Putamen (tissue), 1 donor: ENCODE measurements around the gene XRCC1.
"Not testable (repeated sequence)": the region's sequence is repeated elsewhere in the genome, so short reads cannot be mapped to it uniquely, and the experiment has no call there.

Experiments
- DNase-seq: peaks from one replicate; pipeline ENCODE4 v3.0.0-alpha.2; 2016; ENCODE audit warnings: low spot score

XRCC1 gene

GRCh38 chr19:43575156-43575950 lies at the start of gene XRCC1, which contains the start of gene PINLYP:
XRCC1 (minus strand) TSS chr19:43575527; CDS start chr19:43575458, 69 bp downstream.
PINLYP (plus strand) TSS chr19:43575801; CDS start chr19:43577192, 1,391 bp downstream.
- DNase-seq, result peak; percentile 99

- DNase-seq, result no peak
These were observed 49.6 kb upstream of the XRCC1 start for GRCh38 chr19:43624933-43625332.

GRCh38 chr19:43623889-43624670 lies 48.8 kb upstream of the XRCC1 start:
- no peak for DNase-seq

- DNase-seq, result no peak
These were observed 47.6 kb upstream of the XRCC1 start for GRCh38 chr19:43622956-43623355.

GRCh38 chr19:43622070-43622469 lies 46.7 kb upstream of the XRCC1 start:
- DNase-seq, result no peak

DNA sequence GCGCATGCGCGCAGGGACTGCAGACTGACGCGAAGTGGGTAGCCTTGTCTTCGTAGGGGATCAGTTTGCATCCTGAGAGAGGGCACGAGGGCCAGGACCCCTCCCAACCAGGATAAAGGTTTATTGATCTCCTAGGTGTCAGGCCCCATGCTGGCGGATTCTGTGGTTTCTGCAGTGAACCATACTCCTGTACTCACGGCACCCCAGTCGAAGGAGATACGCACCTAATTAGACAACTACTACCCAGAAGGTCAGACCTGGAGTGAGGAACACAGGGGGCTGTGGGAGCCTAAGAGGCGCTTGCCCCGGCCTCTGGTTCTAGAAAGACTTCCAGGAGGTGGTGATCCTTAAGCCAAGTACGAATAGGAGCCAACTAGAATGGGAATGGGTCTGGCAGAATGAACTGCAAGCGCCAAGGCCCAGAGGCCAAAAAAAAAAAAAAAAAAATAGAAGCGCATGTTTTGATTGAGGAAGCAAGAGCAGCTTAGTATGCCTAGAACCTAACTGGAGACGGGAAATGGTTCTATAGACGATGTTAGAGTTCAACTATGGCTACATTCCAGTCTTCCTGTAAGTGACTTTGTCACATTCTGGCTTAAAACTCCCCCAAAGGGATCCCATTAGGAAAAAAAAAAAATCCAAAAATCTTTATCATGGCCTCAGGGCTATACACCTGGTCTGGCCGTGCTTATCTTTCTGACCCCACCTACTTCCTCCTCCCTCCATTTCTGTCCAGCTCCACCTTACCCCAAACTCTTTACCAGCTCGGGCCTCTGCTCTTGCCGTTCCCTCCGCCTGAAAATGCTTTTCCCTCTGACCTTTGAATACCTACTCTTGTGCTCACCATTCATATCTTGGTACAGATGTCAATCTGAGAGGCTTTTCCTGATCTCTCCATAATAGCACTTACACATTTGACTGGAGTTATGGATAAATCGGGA lies 45.0 kb upstream of the XRCC1 start:
- no peak for DNase-seq

DNA sequence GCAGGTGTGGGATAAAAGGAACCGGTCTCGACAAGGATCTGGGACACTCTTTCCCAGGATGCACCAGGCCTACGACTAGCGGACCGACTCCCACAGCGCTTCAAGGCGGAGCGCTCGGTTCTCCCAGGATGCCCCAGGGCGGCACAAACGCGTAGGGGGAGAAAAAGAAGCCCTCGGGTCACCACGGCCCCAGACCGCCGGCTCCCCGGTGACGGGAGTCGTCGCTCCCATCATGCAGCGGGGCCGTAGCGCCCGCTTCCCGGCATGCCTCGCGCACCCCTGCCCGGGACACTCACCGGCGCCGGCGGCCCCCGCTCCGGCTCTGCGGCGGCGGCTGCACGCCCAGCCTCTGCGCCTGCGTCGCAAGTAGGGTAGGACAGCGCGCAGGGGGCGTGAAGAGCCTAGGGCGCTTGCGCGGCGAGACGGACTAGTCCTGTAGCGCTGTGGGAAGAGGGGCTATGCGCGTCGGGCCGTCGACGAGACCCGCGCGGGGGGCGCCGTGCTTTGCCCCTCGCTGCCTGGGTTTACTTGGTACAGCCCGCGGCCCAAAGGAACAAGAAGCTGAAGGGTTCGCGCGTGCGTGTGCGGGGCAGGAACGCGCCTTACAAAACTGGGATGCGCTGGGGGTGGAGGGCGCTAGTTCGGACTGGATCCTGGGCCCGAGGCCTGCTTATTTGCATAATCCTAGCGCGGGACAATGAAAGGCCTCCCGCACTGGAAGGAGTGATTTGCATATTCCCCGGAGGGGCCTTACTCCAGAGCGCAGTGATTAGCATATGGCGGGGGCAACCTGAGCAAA lies 44.1 kb upstream of the XRCC1 start, which contains the start of gene ZNF428:
ZNF428 (minus strand) TSS at position 368 of the 799 bp plus-strand sequence. CDS start 5,325 bp downstream, outside the sequence.
- DNase-seq, result peak; percentile 94

- DNase-seq, result no peak
These were observed 43.6 kb upstream of the XRCC1 start for GRCh38 chr19:43618921-43619261.

- no peak for DNase-seq
These were observed 41.6 kb upstream of the XRCC1 start for GRCh38 chr19:43616954-43617353.

DNA sequence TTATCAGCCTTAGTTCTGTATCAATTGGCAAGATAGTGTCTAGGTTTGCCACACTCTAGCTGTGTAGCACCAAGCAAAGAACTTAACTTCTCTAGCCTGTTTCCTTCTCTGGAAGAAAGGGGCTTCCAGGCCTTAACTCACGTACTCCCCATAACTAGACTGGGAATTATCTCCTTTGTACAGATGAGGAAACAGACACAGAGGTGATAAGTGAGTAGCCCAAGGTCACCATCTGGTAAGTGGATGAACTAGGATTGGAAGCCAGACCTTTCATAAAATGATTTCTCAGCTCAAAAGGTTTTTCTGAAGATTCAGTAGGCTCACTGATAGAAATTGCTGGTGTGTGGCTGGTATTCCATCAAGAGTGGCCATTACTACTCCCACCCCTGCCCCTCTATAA lies 41.0 kb upstream of the XRCC1 start:
- DNase-seq, result no peak

- DNase-seq, result no peak
These were observed 37.0 kb upstream of the XRCC1 start for GRCh38 chr19:43612374-43612773.

DNA sequence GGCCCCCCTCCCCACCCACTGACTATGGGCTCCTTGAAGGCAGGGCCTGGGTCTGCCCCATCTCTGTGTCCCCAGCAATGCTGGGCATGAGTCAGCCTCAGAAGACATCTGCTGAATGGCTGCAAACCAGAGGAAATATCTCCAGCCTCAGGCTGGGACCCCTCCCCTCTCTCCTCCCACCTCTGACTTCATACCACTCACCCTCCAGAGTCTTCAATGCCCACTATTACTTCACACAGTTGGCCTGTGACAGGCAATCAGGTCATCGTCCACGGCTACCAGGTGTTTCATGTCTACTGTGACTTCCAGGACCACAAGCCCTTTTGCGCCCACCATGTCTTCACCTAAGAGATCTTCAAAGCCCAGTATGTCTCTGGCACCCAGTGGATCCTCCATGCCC lies 36.5 kb upstream of the XRCC1 start, which contains the start of gene SRRM5:
SRRM5 (plus strand) TSS at position 301 of the 400 bp plus-strand sequence; CDS start at position 335, 34 bp downstream.
- DNase-seq, result no peak

DNA sequence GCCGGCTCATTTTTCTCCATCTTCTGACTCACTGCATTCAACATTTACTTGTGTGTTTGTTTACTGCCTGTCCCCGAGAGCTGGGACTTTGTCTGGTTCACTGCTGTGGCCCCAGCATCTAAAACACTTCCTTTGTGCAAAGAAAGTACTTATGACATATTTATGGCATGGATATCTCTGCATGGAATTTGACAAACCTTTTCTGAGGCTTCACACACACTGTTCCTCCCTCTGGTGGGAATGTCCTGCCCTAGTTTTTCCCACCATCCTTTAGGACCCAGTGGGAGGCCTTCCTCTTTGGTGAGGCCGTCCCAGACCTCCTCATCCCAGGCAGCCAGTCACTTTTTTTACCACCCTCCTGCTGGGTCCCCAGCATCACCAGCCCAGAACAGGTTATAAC lies 35.2 kb upstream of the XRCC1 start:
- no peak for DNase-seq

DNA sequence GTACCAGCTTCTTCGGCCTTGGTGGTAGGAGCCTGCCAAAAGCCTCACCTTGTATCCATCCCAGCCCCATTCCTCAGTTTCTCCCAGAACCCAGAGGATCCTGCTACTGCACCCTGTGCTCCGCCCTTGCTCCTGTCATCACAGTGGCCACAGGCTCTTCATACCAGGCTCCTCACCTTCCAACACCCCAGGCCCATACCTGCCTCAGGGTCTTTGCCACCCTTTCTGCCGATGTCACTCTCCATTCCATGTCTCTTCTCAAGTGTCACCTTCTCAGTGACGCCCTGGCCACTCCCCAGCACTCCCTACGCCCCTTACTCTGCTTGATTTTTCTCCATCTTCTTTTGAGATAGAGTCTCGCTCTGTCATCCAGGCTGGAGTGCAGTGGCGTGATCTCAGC lies 34.5 kb upstream of the XRCC1 start:
- DNase-seq, result no peak

DNA sequence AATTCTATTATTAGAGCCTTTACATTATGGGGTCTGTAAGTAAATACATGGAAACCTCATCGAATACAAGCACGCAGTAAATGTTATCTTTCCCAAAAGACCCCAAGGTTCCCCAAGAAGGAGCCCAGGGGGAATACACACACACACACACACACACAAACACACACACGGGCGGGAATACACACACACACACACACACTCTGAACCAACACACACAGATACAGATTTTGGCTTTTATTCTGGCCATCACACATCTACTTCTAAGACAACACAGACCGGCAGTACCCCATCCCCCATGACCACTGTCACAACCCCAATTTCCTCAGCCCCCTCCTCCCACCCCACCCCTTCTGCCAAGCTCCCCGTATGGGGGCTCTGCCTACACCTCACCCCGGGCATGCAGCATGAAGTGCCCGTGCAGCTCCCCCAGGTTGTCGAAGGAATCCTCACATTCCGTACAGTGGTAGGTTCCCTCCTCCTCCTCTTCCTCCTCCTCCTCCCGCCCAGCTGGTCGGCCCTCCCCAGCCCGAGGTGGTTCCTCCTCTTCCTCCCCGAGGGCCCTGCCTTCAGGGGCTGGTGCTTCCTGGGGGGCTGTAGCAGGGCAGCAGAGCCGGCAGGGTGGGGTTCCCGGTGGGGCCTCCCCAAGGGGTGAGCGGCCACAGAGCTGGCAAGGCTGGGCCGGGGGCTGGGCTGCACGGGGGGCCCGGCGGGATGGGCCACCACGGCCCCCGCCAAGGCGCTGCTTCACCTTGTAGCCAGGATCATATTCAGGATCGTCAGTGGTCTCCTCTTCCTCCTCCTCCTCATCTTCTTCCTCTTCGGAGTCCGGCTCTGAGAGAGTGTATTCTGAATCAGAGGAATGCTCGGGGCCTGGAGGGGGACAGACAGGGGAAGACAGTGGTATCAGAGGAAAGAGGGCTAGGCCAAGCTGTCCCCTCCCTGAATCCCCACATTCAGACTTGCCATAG lies 32.2 kb upstream of the XRCC1 start:
- no peak for DNase-seq

DNA sequence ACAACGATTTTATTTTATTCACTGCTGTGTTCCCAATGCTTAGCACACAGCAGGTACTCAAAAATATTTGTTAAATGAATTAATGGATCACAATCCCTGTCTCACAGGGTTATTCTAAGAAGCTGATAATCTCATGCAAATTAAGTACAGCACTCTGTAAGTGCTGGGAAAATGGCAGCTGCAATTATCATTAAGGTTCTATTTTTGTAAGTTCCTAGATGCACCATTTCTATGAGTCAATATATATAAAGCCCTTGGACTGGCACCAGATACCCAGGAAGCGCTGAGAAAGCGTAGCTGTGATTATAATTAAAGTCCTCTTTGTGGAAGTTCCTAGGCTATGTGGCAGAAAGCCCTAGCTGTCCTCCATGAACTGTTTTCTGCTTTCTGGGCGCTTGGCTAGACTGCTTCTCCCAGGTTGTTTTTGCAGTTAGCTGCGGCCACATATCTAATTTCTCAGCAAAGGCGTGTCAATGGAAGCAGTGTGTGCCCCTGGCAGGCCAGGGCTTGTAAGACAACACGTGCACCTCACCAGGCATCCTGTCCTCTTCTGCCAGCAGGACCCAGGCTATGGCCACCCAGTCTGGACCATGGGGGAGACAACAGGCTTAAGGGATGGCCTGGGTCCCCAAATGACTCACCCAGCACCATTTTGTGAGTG lies 31.4 kb upstream of the XRCC1 start:
- DNase-seq, result no peak

DNA sequence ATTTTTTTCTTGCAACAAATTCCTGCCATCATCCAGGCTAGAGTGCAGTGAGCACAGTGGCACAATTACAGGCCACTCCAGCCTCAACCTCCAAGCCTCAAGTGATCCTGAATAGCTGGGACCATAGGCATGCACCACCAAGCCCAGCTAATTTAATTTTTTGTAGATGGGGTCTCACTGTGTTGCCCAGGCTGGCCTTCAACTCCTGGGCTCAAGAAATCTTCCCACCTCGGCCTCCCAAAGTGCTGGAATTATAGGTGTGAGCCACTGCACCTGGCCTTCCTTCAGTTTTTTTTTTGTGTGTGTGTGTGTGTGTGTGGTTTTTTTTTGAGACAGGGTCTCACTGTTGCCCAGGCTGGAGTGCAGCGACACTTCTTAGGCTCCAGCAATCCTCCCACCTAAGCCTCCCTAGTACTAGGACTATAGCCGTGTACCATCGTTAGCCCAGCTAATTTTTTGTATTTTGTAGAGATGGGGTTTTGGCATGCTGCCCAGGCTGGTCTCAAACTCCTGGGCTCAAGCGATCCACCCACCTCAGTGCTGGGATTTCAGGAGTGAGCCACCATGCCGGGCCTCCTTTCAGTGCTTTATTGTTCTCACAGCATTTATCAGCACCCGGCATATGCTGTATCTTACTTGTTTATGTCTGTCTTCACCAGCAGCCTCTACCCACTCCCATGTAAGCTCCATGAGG lies 30.7 kb upstream of the XRCC1 start:
- no peak for DNase-seq

DNA sequence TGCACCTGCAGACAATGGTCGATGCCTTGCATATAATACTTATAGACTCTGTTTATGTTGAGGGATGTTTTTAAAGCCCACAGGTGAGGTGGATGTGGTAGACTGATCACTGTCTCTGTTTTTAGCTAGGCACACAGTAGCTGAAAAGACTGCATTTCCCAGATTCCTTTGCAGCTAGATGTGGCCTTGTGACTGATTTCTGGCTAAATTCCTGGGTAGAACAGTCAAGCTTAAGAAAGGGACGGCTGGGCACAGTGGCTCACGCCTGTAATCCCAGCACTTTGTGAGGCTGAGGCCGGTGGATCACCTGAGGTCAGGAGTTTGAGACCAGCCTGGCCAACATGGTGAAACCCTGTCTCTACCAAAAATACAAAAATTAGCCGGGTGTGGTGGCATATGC lies 25.0 kb upstream of the XRCC1 start:
- DNase-seq, result not testable (repeated sequence)
